Cardiac muscle cell (in vitro differentiated cells and primary cell): Measurements from ENCODE around the gene ZNF334. TPM values are rescaled to one million over a fixed set of nuclear protein-coding genes. Genes with fewer than 3 reads are reported as not detected.

ENCODE experiments used
- DNase-seq, 2 donors: peaks; one replicate each; pipeline versions ENCODE4 v3.0.0 to v3.0.0-alpha.2; 2010 to 2017; ENCODE audit warnings: low read depth in 1 of 2, low spot score in 1 of 2
- H3K27ac ChIP-seq: fragments of 200-600 bp; sonication (generic); 2 replicates; pipeline ENCODE4 v1.5.1; 2016
- H3K27me3 ChIP-seq: fragments of 200-600 bp; sonication (generic); 2 replicates; pipeline ENCODE4 v1.6.0; 2016; ENCODE audit warnings: control low read depth
- H3K36me3 ChIP-seq: fragments of 200-600 bp; sonication (generic); 2 replicates; pipeline ENCODE4 v1.5.1; 2016; ENCODE audit warnings: control low read depth
- H3K4me1 ChIP-seq: fragments of 200-600 bp; sonication (generic); 2 replicates; pipeline ENCODE4 v1.8.1; 2017; ENCODE audit warnings: low read depth, mild to moderate bottlenecking, mixed run types
- H3K4me3 ChIP-seq: fragments of 200-600 bp; sonication (generic); 2 replicates; pipeline ENCODE4 v1.5.1; 2016; ENCODE audit warnings: mild to moderate bottlenecking
- H3K9me3 ChIP-seq: fragments of 200-600 bp; sonication (generic); 2 replicates; pipeline ENCODE4 v1.5.1; 2017; ENCODE audit warnings: low read depth, mild to moderate bottlenecking, control low read depth
- CTCF ChIP-seq: IDR thresholded peaks from 2 replicates; pipeline ENCODE4 v1.5.1; 2012; ENCODE audit warnings: low read depth, mild to moderate bottlenecking, low read length
- polyA plus RNA-seq: library from polyadenylated mRNA; unstranded; fragments of >200 nt; fragmentation: Nextera tagmentation; extraction: Ambion mirVana; gene quantifications from 2 replicates; pipeline ENCODE4 v1.2.1, GENCODE V29; 2016
- total RNA-seq: library from RNA; depleted of rRNA; stranded (reverse); fragments of >200 nt; gene quantifications from 2 replicates; pipeline ENCODE4 v1.2.3, GENCODE V29; 2016

Gene ZNF334
- total and polyA plus RNA-seq, 2 experiments from 2014 or later, result 10.9 to 13.4 TPM

- H3K4me1 ChIP-seq, result no peaks in the 10 kb centered on the region
- H3K27ac ChIP-seq, result no peak overlapping the region
- no peak overlapping the region for H3K4me3 ChIP-seq
- peaks cover 15% of the 10 kb centered on the region for H3K36me3 ChIP-seq
- no peak for TF ChIP-seq CTCF
- peaks cover 11% of the 10 kb centered on the region for H3K9me3 ChIP-seq
- H3K27me3 ChIP-seq, result no peaks in the 10 kb centered on the region
- peak in 1 of 2 donors; percentile 1 for DNase-seq
These were observed 11.9 kb downstream of the ZNF334 start for GRCh38 chr20:46501337-46501942.

GRCh38 chr20:46494077-46494476, 19.3 kb downstream of the ZNF334 start:
- H3K27ac ChIP-seq, result no peak overlapping the region

DNA sequence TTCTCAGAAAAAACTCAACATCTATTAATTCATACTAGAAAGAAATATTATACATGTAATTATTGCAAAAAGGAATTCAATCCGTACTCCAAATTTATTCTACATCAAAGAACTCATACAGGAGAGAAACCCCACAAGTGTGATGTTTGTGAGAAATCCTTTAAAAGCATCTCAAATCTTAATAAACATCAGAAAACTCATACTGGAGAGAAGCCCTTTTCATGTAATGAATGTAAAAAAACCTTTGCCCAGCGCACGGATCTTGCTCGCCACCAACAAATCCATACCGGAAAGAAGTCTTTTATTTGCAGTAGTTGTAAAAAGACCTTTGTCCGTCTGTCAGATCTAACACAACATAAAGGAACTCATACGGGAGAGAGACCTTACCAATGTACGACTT, 22.0 kb downstream of the ZNF334 start:
- H3K27ac ChIP-seq, result no peak overlapping the region
- no peaks in the 10 kb centered on the region for H3K36me3 ChIP-seq
- no peak for TF ChIP-seq CTCF
- H3K27me3 ChIP-seq, result no peaks in the 10 kb centered on the region
- no peak overlapping the region for H3K4me3 ChIP-seq
- no peaks in the 10 kb centered on the region for H3K4me1 ChIP-seq
- H3K9me3 ChIP-seq, result no peaks in the 10 kb centered on the region
- no peak for DNase-seq

More at GRCh38 chr20:46494077-46494476, 19.3 kb downstream of the ZNF334 start:
- peaks cover 4% of the 10 kb centered on the region for H3K9me3 ChIP-seq
- H3K4me3 ChIP-seq, result no peak overlapping the region
- TF ChIP-seq CTCF, result no peak
- DNase-seq, result no peak
- H3K4me1 ChIP-seq, result no peaks in the 10 kb centered on the region
- H3K27me3 ChIP-seq, result no peaks in the 10 kb centered on the region
- H3K36me3 ChIP-seq, result no peaks in the 10 kb centered on the region

DNA sequence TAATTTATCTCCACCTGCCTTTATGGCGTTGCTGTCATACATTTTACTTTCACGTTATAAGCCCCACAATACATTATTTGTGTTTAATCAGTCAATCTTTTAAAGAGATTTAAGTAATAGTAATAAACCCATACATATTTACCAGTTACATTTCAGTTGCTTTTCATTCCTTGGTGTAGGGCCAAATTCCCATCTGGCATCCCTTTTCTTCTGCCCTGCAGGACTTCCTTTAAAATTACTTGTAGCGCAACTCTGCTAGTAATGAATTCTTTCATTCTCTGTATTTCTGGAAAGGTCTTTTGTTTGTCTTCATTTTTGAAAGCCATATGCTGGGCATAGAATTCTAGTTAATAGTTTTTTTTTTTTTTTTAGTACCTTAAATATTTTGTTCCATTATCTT, 24.9 kb downstream of the ZNF334 start:
- no peaks in the 10 kb centered on the region for H3K27me3 ChIP-seq
- DNase-seq, result no peak
- no peak for TF ChIP-seq CTCF
- H3K36me3 ChIP-seq, result no peaks in the 10 kb centered on the region
- H3K4me1 ChIP-seq, result no peaks in the 10 kb centered on the region
- no peak overlapping the region for H3K27ac ChIP-seq
- no peaks in the 10 kb centered on the region for H3K9me3 ChIP-seq
- no peak overlapping the region for H3K4me3 ChIP-seq

- Histone ChIP-seq H3K36me3 (no peaks in the 10 kb centered on the region), H3K27me3 (no peaks in the 10 kb centered on the region), H3K4me1 (no peaks in the 10 kb centered on the region), H3K4me3 (no peak overlapping the region), H3K9me3 (no peaks in the 10 kb centered on the region), H3K27ac (no peak overlapping the region)
- no peak for TF ChIP-seq CTCF
- DNase-seq, result no peak
These were observed 25.7 kb downstream of the ZNF334 start for GRCh38 chr20:46487628-46488027.
